Activated CD4-positive, alpha-beta T cell treated with anti-CD3 and anti-CD28 coated beads, Interleukin-2, Interleukin-4, amounts not matched to agents 100 ng/mL and 50 ng/mL, durations not matched to agents 16 hours and 8 hours (primary cell): ENCODE data around the gene PCDHGA9.
"Not testable (repeated sequence)": the region's sequence is repeated elsewhere in the genome, so short reads cannot be mapped to it uniquely, and the experiment has no call there.

Experiments used
- DNase-seq: peaks from one replicate; pipeline ENCODE4 v3.0.0-alpha.2; 2020; ENCODE audit warnings: low spot score

The PCDHGA9 gene

GRCh38 chr5:141384471-141385267, 17.9 kb upstream of the PCDHGA9 start:
- DNase-seq = no peak

GRCh38 chr5:141387557-141388311, 14.8 kb upstream of the PCDHGA9 start, which contains the start of gene PCDHGB4:
Gene PCDHGB4 (plus strand): TSS chr5:141387698. CDS start chr5:141387885, 187 bp downstream.
- peak; percentile 25 for DNase-seq

DNA sequence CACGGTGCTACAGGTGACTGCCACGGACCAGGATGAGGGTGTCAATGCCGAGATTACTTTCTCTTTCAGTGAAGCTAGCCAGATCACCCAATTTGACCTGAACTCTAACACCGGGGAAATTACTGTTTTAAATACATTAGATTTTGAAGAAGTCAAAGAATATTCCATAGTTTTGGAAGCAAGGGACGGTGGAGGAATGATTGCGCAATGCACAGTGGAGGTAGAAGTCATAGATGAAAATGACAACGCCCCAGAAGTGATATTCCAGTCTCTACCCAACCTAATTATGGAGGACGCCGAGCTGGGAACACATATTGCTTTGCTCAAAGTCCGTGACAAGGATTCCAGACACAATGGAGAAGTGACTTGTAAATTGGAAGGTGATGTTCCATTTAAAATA, 13.9 kb upstream of the PCDHGA9 start:
- no peak for DNase-seq

GRCh38 chr5:141389153-141390042, 13.2 kb upstream of the PCDHGA9 start:
- DNase-seq = no peak

- no peak for DNase-seq
These were observed 10.0 kb upstream of the PCDHGA9 start, which contains the start of gene PCDHGA8 for GRCh38 chr5:141392429-141393198. Gene PCDHGA8 (plus strand): TSS chr5:141392633. CDS start chr5:141392814, 181 bp downstream.

GRCh38 chr5:141393267-141393666, 9.3 kb upstream of the PCDHGA9 start:
- no peak for DNase-seq

DNA sequence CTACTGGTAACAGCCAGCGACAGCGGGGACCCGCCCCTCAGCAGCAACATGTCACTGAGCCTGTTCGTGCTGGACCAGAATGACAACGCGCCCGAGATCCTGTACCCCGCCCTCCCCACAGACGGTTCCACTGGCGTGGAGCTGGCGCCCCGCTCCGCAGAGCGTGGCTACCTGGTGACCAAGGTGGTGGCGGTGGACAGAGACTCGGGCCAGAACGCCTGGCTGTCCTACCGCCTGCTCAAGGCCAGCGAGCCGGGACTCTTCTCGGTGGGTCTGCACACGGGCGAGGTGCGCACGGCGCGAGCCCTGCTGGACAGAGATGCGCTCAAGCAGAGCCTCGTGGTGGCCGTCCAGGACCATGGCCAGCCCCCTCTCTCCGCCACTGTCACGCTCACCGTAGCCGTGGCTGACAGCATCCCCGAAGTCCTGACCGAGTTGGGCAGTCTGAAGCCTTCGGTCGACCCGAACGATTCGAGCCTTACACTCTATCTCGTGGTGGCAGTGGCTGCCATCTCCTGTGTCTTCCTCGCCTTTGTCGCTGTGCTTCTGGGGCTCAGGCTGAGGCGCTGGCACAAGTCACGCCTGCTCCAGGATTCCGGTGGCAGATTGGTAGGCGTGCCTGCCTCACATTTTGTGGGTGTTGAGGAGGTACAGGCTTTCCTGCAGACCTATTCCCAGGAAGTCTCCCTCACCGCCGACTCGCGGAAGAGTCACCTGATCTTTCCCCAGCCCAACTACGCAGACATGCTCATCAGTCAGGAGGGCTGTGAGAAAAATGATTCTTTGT, 8.0 kb upstream of the PCDHGA9 start:
- not testable (repeated sequence) for DNase-seq

DNA sequence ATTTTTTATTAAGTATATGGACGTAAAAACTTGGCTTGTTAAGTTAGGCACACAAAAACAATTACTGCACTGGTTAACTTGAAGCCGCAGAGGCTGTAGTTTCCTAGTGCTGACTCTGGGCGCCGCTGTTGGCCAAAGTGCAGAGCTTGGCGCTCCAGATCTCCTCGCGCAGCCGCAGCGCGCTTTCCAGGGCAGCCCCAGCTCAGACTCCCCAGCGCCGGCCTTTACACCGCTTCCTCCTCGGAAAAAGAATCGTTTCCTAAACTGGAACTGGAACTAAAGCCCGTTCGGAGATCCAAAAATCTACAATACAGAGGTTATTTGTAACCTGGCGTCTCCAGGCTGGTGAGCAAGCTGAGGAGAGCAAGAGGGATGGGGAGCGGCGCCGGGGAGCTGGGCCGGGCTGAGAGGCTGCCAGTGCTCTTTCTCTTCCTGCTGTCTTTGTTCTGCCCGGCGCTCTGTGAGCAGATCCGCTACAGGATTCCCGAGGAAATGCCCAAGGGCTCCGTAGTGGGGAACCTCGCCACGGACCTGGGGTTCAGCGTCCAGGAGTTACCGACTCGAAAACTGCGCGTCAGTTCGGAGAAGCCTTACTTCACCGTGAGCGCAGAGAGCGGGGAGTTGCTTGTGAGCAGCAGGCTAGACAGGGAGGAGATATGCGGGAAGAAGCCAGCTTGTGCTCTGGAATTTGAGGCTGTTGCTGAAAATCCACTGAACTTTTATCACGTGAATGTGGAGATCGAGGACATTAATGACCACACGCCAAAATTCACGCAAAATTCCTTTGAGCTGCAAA, 4.6 kb upstream of the PCDHGA9 start, which contains the start of gene PCDHGB5:
Gene PCDHGB5, plus strand, starts transcription at position 192 of the 796 bp plus-strand sequence. Its CDS starts 181 bp downstream, at position 373.
- DNase-seq = peak; percentile 46

GRCh38 chr5:141398608-141399007, 4.0 kb upstream of the PCDHGA9 start:
- DNase-seq = no peak

DNA sequence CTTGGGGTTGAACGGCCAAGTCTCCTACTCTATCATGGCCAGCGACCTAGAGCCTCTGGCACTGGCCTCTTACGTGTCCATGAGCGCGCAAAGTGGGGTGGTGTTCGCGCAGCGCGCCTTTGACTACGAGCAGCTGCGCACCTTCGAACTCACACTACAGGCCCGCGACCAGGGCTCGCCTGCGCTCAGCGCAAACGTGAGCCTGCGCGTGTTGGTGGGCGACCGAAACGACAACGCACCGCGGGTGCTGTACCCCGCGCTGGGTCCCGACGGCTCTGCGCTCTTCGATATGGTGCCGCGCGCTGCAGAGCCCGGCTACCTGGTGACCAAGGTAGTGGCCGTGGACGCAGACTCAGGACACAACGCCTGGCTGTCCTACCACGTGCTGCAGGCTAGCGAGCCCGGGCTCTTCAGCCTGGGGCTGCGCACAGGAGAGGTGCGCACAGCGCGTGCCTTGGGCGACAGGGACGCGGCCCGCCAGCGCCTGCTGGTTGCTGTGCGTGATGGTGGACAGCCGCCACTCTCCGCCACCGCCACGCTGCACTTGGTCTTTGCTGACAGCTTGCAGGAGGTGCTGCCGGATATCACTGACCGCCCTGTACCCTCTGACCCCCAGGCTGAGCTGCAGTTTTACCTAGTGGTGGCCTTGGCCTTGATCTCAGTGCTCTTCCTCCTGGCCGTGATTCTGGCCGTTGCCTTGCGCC, 2.9 kb upstream of the PCDHGA9 start:
- DNase-seq = no peak

DNA sequence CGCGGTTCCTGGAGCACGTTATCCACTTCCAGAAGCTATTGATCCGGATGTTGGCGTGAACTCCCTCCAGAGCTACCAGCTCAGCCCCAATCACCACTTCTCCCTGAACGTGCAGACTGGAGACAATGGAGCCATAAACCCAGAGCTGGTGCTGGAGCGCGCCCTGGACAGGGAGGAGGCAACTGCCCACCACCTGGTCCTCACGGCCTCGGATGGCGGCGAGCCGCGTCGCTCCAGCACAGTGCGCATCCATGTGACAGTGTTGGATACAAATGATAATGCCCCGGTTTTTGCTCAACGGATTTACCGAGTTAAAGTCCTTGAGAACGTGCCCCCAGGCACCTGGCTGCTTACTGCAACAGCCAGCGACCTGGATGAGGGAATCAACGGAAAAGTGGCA, 809 bp downstream of the PCDHGA9 start:
- no peak for DNase-seq

- peak; percentile 42 for DNase-seq
These were observed 5.4 kb downstream of the PCDHGA9 start, which contains the start of gene PCDHGB6 for GRCh38 chr5:141407790-141408505. Gene PCDHGB6 (plus strand): TSS chr5:141408021. CDS start chr5:141408203, 182 bp downstream.

DNA sequence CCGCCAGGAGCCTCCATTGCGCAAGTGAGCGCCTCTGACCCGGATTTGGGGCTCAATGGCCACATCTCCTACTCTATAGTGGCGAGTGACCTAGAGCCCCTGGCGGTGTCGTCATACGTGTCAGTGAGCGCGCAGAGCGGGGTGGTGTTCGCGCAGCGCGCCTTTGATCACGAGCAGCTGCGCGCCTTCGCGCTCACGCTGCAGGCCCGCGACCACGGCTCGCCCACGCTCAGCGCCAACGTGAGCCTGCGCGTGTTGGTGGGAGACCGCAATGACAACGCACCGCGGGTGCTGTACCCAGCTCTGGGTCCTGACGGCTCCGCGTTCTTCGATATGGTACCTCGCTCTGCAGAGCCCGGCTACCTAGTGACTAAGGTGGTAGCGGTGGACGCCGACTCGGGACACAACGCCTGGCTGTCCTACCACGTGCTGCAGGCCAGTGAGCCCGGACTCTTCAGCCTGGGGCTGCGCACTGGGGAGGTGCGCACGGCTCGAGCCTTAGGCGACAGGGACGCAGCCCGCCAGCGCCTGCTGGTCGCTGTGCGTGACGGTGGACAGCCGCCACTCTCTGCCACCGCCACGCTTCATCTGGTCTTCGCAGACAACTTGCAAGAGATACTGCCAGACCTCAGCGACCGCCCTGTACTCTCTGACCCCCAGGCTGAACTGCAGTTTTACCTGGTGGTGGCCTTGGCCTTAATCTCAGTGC, 7.2 kb downstream of the PCDHGA9 start:
- DNase-seq = no peak

DNA sequence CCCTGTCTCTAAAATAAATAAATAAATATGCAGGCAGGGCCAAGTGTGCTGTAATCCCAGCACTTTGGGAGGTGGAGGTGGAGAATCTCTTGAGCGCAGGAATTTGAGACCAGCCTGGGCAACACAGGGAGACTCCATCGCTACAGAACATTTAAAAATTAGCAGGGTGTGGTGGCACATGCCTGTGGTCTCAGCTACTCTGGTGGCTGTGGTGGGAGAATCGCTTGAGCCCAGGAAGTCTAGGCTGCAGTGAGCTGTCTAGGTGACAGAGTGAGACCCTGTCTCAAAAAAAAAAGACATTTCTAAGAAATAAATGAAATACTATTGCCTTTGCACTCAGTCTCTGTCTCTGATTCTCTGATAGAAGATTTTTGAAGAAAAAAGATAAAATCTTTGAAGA, 9.0 kb downstream of the PCDHGA9 start:
- DNase-seq = no peak

- DNase-seq = peak; percentile 57
These were observed 10.4 kb downstream of the PCDHGA9 start, which contains the start of gene PCDHGA10 for GRCh38 chr5:141412854-141413539. Gene PCDHGA10 (plus strand): TSS chr5:141412987. CDS start chr5:141413176, 189 bp downstream.

DNA sequence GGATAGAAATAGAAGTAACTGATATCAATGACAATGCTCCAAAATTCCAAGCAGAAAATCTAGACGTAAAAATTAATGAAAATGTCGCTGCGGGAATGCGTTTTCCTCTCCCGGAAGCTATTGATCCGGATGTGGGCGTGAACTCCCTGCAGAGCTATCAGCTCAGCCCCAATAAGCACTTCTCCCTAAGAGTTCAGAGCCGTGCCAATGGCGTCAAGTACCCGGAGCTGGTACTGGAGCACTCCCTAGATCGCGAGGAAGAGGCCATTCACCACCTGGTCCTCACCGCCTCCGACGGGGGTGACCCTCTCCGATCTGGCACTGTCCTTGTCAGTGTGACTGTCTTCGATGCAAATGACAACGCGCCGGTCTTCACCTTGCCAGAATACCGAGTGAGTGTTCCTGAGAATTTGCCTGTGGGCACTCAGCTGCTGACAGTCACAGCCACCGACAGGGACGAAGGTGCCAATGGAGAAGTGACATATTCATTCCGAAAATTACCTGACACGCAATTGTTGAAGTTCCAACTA, 11.0 kb downstream of the PCDHGA9 start:
- no peak for DNase-seq
